ENCODE measurements around the gene SULF2. TPM values are rescaled to one million over a fixed set of nuclear protein-coding genes. Genes with fewer than 3 reads are reported as not detected.

SULF2 gene
- total and polyA plus RNA-seq, 2 of the 13 experiments (the other 11 are each of a cell fraction or from before 2014, with no cell fraction given), result 7.2 to 50.9 TPM

GRCh38 chr20:47719211-47719610, 66.1 kb downstream of the SULF2 start:
- intact Hi-C loops (cut with micrococcal nuclease; ENCODE audit: unreplicated experiment), result no loop called here
- no peak for FAIRE-seq
- CTCF ChIA-PET (ENCODE audit: low intra/inter-chr PET ratio, low total read pairs), result no interaction called here

More at GRCh38 chr20:47719211-47719610, 66.1 kb downstream of the SULF2 start:
- POLR2A ChIA-PET, result no interaction called here
- H3K27me3 ChIP-seq (ENCODE audit: control insufficient read depth in 1 of 2, insufficient read depth in 2 of 2, low read length in 2 of 2), result no peaks in the 10 kb centered on the region
- WGBS (ENCODE audit: low lambda C conversion rate), result 87% methylated on average over 4 of the region's 4 CpGs
- BruUV-seq (replicated peaks), result no TSS peak
- no peak overlapping the region for H3K4me2 ChIP-seq (ENCODE audit: low read depth, low read length)
- no peak overlapping the region for H3K9ac ChIP-seq (ENCODE audit: insufficient read depth, low read depth, low read length)
- peaks cover 7% of the 10 kb centered on the region for H3K4me1 ChIP-seq (ENCODE audit: insufficient read depth, low read length)
- TF ChIP-seq LRRFIP1 (CRISPR knock-in tag; conservative IDR thresholded peaks at IDR 0.05), result no peak
- no peak for TF ChIP-seq ZNF33B (CRISPR knock-in tag; IDR thresholded peaks at IDR 0.05)
- no peak for TF ChIP-seq KLF13 (CRISPR knock-in tag; IDR thresholded peaks at IDR 0.05)
- TF ChIP-seq SMAD1 (CRISPR knock-in tag; IDR thresholded peaks at IDR 0.05; ENCODE audit: borderline replicate concordance, low read depth), result no peak
- TF ChIP-seq ZNF225 (CRISPR knock-in tag; IDR thresholded peaks at IDR 0.05), result no peak
- no peak for TF ChIP-seq ZNF484 (CRISPR knock-in tag; IDR thresholded peaks at IDR 0.05; ENCODE audit: borderline replicate concordance, low read depth)
- no peak for TF ChIP-seq KDM2A (CRISPR knock-in tag; IDR thresholded peaks at IDR 0.05; ENCODE audit: borderline replicate concordance, low read depth)
- no peak for TF ChIP-seq KLF16 (CRISPR knock-in tag; IDR thresholded peaks at IDR 0.05)
- H3K27ac ChIP-seq (ENCODE audit: extremely low read length, insufficient read depth, low read length), result no peak overlapping the region
- no peak overlapping the region for H2AFZ ChIP-seq (ENCODE audit: low read length)
- in situ Hi-C loops (cut with HindIII; ENCODE audit: extremely low pct_ligation_motif_present, low pct_unique_long_range_greater_than_20kb), result no loop called here
- no peak overlapping the region for H3K4me3 ChIP-seq (replicated peaks in 1 of 3; ENCODE audit: insufficient read depth in 1 of 3, low read depth in 2 of 3, low read length in 3 of 3)
- no peaks in the 10 kb centered on the region for H3K79me2 ChIP-seq (ENCODE audit: insufficient read depth, low read length)
- ATAC-seq (no peak), DNase-seq (ENCODE audit: low spot score) (no peak)
- no peaks in the 10 kb centered on the region for H4K20me1 ChIP-seq (ENCODE audit: insufficient read depth, low read length)
- no peaks in the 10 kb centered on the region for H3K36me3 ChIP-seq (replicated peaks in 1 of 2; ENCODE audit: control insufficient read depth in 1 of 2, insufficient read depth in 2 of 2, low read length in 2 of 2)
- no peaks in the 10 kb centered on the region for H3K9me3 ChIP-seq (ENCODE audit: low read length)

All from HepG2 (cell line).